Measurements from ENCODE around the gene BCL7C.
"Not testable (repeated sequence)": the region's sequence is repeated elsewhere in the genome, so short reads cannot be mapped to it uniquely, and the experiment has no call there.

The BCL7C gene

GRCh38 chr16:30870904-30871303 lies 23.0 kb downstream of the BCL7C start:
- in situ Hi-C loops (cut with MboI; ENCODE audit: low sequenced_read_pairs), result no loop called here

- in situ Hi-C loops (cut with MboI; ENCODE audit: low sequenced_read_pairs), result no loop called here
Measured at GRCh38 chr16:30867747-30868146, 26.1 kb downstream of the BCL7C start.

- in situ Hi-C loops (cut with MboI; ENCODE audit: low sequenced_read_pairs), result no loop called here
Measured at GRCh38 chr16:30866031-30866430, 27.8 kb downstream of the BCL7C start.

GRCh38 chr16:30863178-30863577 lies 30.7 kb downstream of the BCL7C start:
- in situ Hi-C loops (cut with MboI; ENCODE audit: low sequenced_read_pairs), result not testable (repeated sequence)

GRCh38 chr16:30860729-30861128 lies 33.1 kb downstream of the BCL7C start:
- in situ Hi-C loops (cut with MboI; ENCODE audit: low sequenced_read_pairs), result not testable (repeated sequence)

GRCh38 chr16:30858829-30859423 lies 35.0 kb downstream of the BCL7C start:
- in situ Hi-C loops (cut with MboI; ENCODE audit: low sequenced_read_pairs), result no loop called here

- in situ Hi-C loops (cut with MboI; ENCODE audit: low sequenced_read_pairs), result no loop called here
Measured at GRCh38 chr16:30858111-30858495, 35.8 kb downstream of the BCL7C start.

GRCh38 chr16:30853758-30854157 lies 40.1 kb downstream of the BCL7C start:
- in situ Hi-C loops (cut with MboI; ENCODE audit: low sequenced_read_pairs), result no loop called here

GRCh38 chr16:30850246-30850645 lies 43.6 kb downstream of the BCL7C start:
- in situ Hi-C loops (cut with MboI; ENCODE audit: low sequenced_read_pairs), result no loop called here

- in situ Hi-C loops (cut with MboI; ENCODE audit: low sequenced_read_pairs), result no loop called here
Measured at GRCh38 chr16:30846649-30847402, 47.1 kb downstream of the BCL7C start.

- in situ Hi-C loops (cut with MboI; ENCODE audit: low sequenced_read_pairs), result loop anchor here (5.0 kb wide), 1 partner anchor 62 kb away; no protein-coding TSS in a partner anchor
Measured at GRCh38 chr16:30844671-30845449, 49.0 kb downstream of the BCL7C start.

- in situ Hi-C loops (cut with MboI; ENCODE audit: low sequenced_read_pairs), result loop anchor here (5.0 kb wide), 1 partner anchor 63 kb away; no protein-coding TSS in a partner anchor
Measured at GRCh38 chr16:30844346-30844670, 49.6 kb downstream of the BCL7C start.

GRCh38 chr16:30843501-30843900 lies 50.4 kb downstream of the BCL7C start:
- in situ Hi-C loops (cut with MboI; ENCODE audit: low sequenced_read_pairs), result loop anchor here (5.0 kb wide), 1 partner anchor 64 kb away; no protein-coding TSS in a partner anchor

- in situ Hi-C loops (cut with MboI; ENCODE audit: low sequenced_read_pairs), result loop anchor here (5.0 kb wide), 1 partner anchor 64 kb away; no protein-coding TSS in a partner anchor
Measured at GRCh38 chr16:30842971-30843370, 50.9 kb downstream of the BCL7C start.

GRCh38 chr16:30841332-30841731 lies 52.5 kb downstream of the BCL7C start:
- in situ Hi-C loops (cut with MboI; ENCODE audit: low sequenced_read_pairs), result loop anchor here (5.0 kb wide), 1 partner anchor 66 kb away; no protein-coding TSS in a partner anchor

GRCh38 chr16:30840611-30841010 lies 53.3 kb downstream of the BCL7C start:
- in situ Hi-C loops (cut with MboI; ENCODE audit: low sequenced_read_pairs), result loop anchor here (5.0 kb wide), 1 partner anchor 67 kb away; no protein-coding TSS in a partner anchor

- in situ Hi-C loops (cut with MboI; ENCODE audit: low sequenced_read_pairs), result loop anchor here (5.0 kb wide), 1 partner anchor 68 kb away; no protein-coding TSS in a partner anchor
Measured at GRCh38 chr16:30839523-30840227, 54.2 kb downstream of the BCL7C start.

- in situ Hi-C loops (cut with MboI; ENCODE audit: low sequenced_read_pairs), result no loop called here
Measured at GRCh38 chr16:30838876-30839471, 54.9 kb downstream of the BCL7C start.

GRCh38 chr16:30837904-30838303 lies 56.0 kb downstream of the BCL7C start:
- in situ Hi-C loops (cut with MboI; ENCODE audit: low sequenced_read_pairs), result no loop called here

Measured in HL-60/S4 (cell line).